Trophoblast cell (in vitro differentiated cells and primary cell): Measurements from ENCODE around the gene TSHZ3.

Experiments
- DNase-seq, 2 donors: peaks; one replicate each; pipeline ENCODE4 v3.0.0-alpha.2; 2016
- H2AFZ ChIP-seq: 2 replicates; pipeline ENCODE4 v1.6.1; 2013; ENCODE audit warnings: low read length, moderate library complexity, mild to moderate bottlenecking; ENCODE audit not compliant: insufficient read depth, poor library complexity
- H2AK5ac ChIP-seq: 2 replicates; pipeline ENCODE4 v1.6.1; 2013; ENCODE audit warnings: mild to moderate bottlenecking, low read length
- H2BK120ac ChIP-seq: 2 replicates; pipeline ENCODE4 v1.6.1; 2013; ENCODE audit warnings: low read length, mild to moderate bottlenecking, moderate library complexity; ENCODE audit not compliant: insufficient read depth, poor library complexity
- H2BK12ac ChIP-seq: 2 replicates; pipeline ENCODE4 v1.6.1; 2013; ENCODE audit warnings: mild to moderate bottlenecking, low read length, moderate library complexity
- H2BK5ac ChIP-seq: 2 replicates; pipeline ENCODE4 v1.6.1; 2013; ENCODE audit warnings: low read length, low read depth, moderate library complexity, mild to moderate bottlenecking; ENCODE audit not compliant: poor library complexity
- H3K14ac ChIP-seq: 2 replicates; pipeline ENCODE4 v1.6.1; 2013; ENCODE audit warnings: mild to moderate bottlenecking, low read length
- H3K18ac ChIP-seq: 2 replicates; pipeline ENCODE4 v1.6.1; 2013; ENCODE audit warnings: mild to moderate bottlenecking, low read length
- H3K23ac ChIP-seq: 2 replicates; pipeline ENCODE4 v1.6.1; 2013; ENCODE audit warnings: low read length
- H3K27ac ChIP-seq: 2 replicates; pipeline ENCODE4 v1.5.1; 2013; ENCODE audit warnings: low read depth, mild to moderate bottlenecking, inconsistent platforms, low read length, moderate library complexity
- H3K27me3 ChIP-seq: 2 replicates; pipeline ENCODE4 v1.6.1; 2013; ENCODE audit warnings: inconsistent platforms, mild to moderate bottlenecking, low read length, moderate library complexity; ENCODE audit not compliant: insufficient read depth
- H3K36me3 ChIP-seq, 2 experiments: 1 replicate in 1 of 2; 2 replicates in 1 of 2; pipeline ENCODE4 v1.6.1; 2013; ENCODE audit warnings: low read length in 2 of 2, mild to moderate bottlenecking in 2 of 2, moderate library complexity in 1 of 2; ENCODE audit not compliant: insufficient read depth in 2 of 2, control insufficient read depth in 1 of 2
- H3K4ac ChIP-seq: 2 replicates; pipeline ENCODE4 v1.6.1; 2013; ENCODE audit warnings: low read depth, mild to moderate bottlenecking, low read length, moderate library complexity
- H3K4me1 ChIP-seq, 2 experiments: 1 replicate in 1 of 2; 2 replicates in 1 of 2; pipeline ENCODE4 v1.6.1; 2013; ENCODE audit warnings: low read length in 2 of 2, mild to moderate bottlenecking in 2 of 2, moderate library complexity in 1 of 2; ENCODE audit not compliant: insufficient read depth in 2 of 2, control insufficient read depth in 1 of 2
- H3K4me2 ChIP-seq: 2 replicates; pipeline ENCODE4 v1.6.1; 2013; ENCODE audit warnings: inconsistent platforms, mild to moderate bottlenecking, low read length, moderate library complexity
- H3K4me3 ChIP-seq: 2 replicates; pipeline ENCODE4 v1.5.1; 2013; ENCODE audit warnings: mild to moderate bottlenecking, low read depth, low read length, inconsistent platforms
- H3K79me1 ChIP-seq: one replicate; pipeline ENCODE4 v1.6.1; 2013; ENCODE audit warnings: low read length
- H3K79me2 ChIP-seq: 2 replicates; pipeline ENCODE4 v1.6.1; 2013; ENCODE audit warnings: low read length, mild to moderate bottlenecking; ENCODE audit not compliant: control insufficient read depth, insufficient read depth, poor library complexity
- H3K9ac ChIP-seq: 2 replicates; pipeline ENCODE4 v1.6.1; 2013; ENCODE audit warnings: mild to moderate bottlenecking, low read length
- H3K9me3 ChIP-seq: 2 replicates; pipeline ENCODE4 v1.6.1; 2013; ENCODE audit warnings: low read depth, mild to moderate bottlenecking, control low read depth, inconsistent platforms, low read length; ENCODE audit not compliant: insufficient read depth
- H4K12ac ChIP-seq: 2 replicates; pipeline ENCODE4 v1.6.1; 2013; ENCODE audit warnings: low read depth, mild to moderate bottlenecking, low read length, moderate library complexity
- H4K8ac ChIP-seq: 2 replicates; pipeline ENCODE4 v1.6.1; 2013; ENCODE audit warnings: low read depth, mild to moderate bottlenecking, low read length, moderate library complexity
- H4K91ac ChIP-seq: one replicate; pipeline ENCODE4 v1.6.1; 2013; ENCODE audit warnings: low read depth, mild to moderate bottlenecking, low read length, moderate library complexity
- WGBS: extraction: QIAGEN DNeasy Blood & Tissue Kit; methylation state at CpG from one replicate; pipeline ENCODE4 v1.1.7; 2013; ENCODE audit warnings: missing lambda C conversion rate; ENCODE audit not compliant: insufficient read length, insufficient coverage; ENCODE audit errors: extremely low coverage; 5-methylcytosine and 5-hydroxymethylcytosine counted together

Gene TSHZ3

DNA sequence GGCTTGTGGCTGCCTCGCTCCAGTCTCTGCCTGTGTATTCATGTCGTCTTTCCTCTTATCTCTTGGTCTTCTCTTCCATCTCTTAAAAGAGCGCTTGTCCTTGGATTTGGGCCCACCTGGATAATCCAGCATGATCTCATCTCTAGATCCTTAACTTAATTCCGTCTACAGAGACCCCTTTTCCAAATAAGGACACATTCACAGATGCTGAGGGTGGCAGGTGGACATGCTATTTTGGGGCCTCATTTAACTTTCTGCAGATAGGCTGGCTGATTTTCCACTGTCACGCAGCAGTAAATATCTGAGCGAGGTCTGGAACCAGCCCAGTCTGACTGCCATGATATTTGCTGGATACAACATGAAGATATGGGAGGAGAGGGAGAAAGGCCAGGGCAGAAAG, 41.5 kb upstream of the TSHZ3 start:
- peaks cover 2% of the 10 kb centered on the region for H3K79me2 ChIP-seq
- DNase-seq: no peak
- no peak overlapping the region for H2AFZ ChIP-seq
- H4K12ac ChIP-seq: no peak overlapping the region
- H3K36me3 ChIP-seq: no peaks in the 10 kb centered on the region
- no peak overlapping the region for H3K4me3 ChIP-seq
- no peak overlapping the region for H3K14ac ChIP-seq
- H3K4me1 ChIP-seq: no peaks in the 10 kb centered on the region
- no peak overlapping the region for H4K91ac ChIP-seq
- H3K9me3 ChIP-seq: no peaks in the 10 kb centered on the region
- no peak overlapping the region for H3K4ac ChIP-seq
- H3K27me3 ChIP-seq: no peaks in the 10 kb centered on the region
- H3K18ac ChIP-seq: no peak overlapping the region
- H3K79me1 ChIP-seq: no peaks in the 10 kb centered on the region
- H2BK12ac ChIP-seq: no peak overlapping the region
- no peak overlapping the region for H3K27ac ChIP-seq
- no peak overlapping the region for H2AK5ac ChIP-seq
- no peak overlapping the region for H2BK5ac ChIP-seq
- H3K4me2 ChIP-seq: no peak overlapping the region
- no peak overlapping the region for H3K9ac ChIP-seq
- no CpG with 5 or more reads among the region's 6 CpGs for WGBS
- no peak overlapping the region for H4K8ac ChIP-seq
- no peak overlapping the region for H3K23ac ChIP-seq
- no peak overlapping the region for H2BK120ac ChIP-seq

DNA sequence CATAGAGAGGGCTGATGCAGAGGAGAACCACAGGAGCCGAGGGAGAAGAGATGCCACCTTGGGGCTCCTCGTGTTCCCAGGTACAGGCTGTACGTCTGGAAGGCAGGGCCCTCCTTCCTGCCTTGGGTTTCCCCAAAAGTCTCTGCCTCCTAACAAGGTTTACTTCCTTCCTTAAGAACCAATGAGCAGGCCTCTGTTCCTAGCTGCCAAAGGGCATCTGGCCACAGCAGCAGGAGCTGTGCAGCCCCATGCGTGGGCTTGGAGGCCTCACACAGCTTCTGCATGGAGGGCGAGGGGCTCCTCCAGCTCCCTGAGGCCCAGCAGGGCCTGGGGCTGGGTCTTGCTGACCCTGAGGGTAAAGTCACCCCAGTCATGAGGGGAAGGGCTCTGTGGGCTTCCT, 40.6 kb upstream of the TSHZ3 start:
- no peak overlapping the region for H2BK12ac ChIP-seq
- H3K4me3 ChIP-seq: no peak overlapping the region
- H3K79me1 ChIP-seq: no peaks in the 10 kb centered on the region
- no CpG with 5 or more reads among the region's 5 CpGs for WGBS
- no peak overlapping the region for H3K27ac ChIP-seq
- no peak overlapping the region for H4K8ac ChIP-seq
- no peaks in the 10 kb centered on the region for H3K27me3 ChIP-seq
- no peak overlapping the region for H4K12ac ChIP-seq
- no peaks in the 10 kb centered on the region for H3K36me3 ChIP-seq
- no peak overlapping the region for H3K4ac ChIP-seq
- no peak overlapping the region for H2AFZ ChIP-seq
- no peak overlapping the region for H3K18ac ChIP-seq
- no peak overlapping the region for H4K91ac ChIP-seq
- no peak overlapping the region for H2BK120ac ChIP-seq
- no peak overlapping the region for H3K14ac ChIP-seq
- no peaks in the 10 kb centered on the region for H3K9me3 ChIP-seq
- H3K9ac ChIP-seq: no peak overlapping the region
- no peak overlapping the region for H3K23ac ChIP-seq
- no peaks in the 10 kb centered on the region for H3K4me1 ChIP-seq
- no peak overlapping the region for H2BK5ac ChIP-seq
- peaks cover 2% of the 10 kb centered on the region for H3K79me2 ChIP-seq
- no peak for DNase-seq
- H2AK5ac ChIP-seq: no peak overlapping the region
- no peak overlapping the region for H3K4me2 ChIP-seq

DNA sequence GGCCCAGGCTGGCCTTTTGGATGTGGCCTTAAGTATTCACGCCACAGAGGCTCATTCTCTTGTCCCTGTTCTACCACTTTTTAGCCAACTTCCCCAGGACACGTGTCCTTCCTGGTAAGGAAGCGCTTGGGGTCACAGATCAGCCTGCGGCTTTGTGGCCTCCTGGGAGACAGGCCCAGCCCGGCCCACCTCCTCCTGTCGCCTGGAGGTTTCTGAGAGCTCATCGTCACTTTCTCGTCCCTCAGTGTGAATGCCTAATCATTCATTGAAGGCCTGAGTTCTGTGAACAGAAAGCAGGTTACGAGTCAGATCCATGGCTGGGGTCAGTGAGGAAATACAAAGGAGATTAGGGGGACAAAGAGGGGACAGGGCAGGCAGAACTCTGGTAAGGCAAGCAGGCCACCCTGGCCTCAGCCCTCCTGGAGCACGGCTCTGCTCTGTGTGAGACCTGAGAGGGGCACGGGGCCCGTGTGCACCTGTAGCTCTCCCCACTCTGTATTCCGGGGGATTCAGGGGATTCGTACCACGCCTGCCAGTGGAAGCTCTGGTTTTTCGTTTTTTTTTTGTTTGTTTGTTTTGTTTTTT, 38.6 kb upstream of the TSHZ3 start:
- H3K9ac ChIP-seq: no peak overlapping the region
- H4K91ac ChIP-seq: no peak overlapping the region
- WGBS: no CpG with 5 or more reads among the region's 16 CpGs
- H2AK5ac ChIP-seq: no peak overlapping the region
- H3K18ac ChIP-seq: no peak overlapping the region
- H3K23ac ChIP-seq: no peak overlapping the region
- no peaks in the 10 kb centered on the region for H3K79me1 ChIP-seq
- H3K4me1 ChIP-seq: no peaks in the 10 kb centered on the region
- H2BK12ac ChIP-seq: no peak overlapping the region
- H2BK120ac ChIP-seq: no peak overlapping the region
- no peaks in the 10 kb centered on the region for H3K36me3 ChIP-seq
- peaks cover 2% of the 10 kb centered on the region for H3K79me2 ChIP-seq
- no peak overlapping the region for H3K14ac ChIP-seq
- H3K27me3 ChIP-seq: no peaks in the 10 kb centered on the region
- no peak overlapping the region for H3K4ac ChIP-seq
- H4K8ac ChIP-seq: no peak overlapping the region
- H3K4me2 ChIP-seq: no peak overlapping the region
- no peak overlapping the region for H4K12ac ChIP-seq
- H2BK5ac ChIP-seq: no peak overlapping the region
- H3K27ac ChIP-seq: no peak overlapping the region
- no peak overlapping the region for H2AFZ ChIP-seq
- H3K9me3 ChIP-seq: no peaks in the 10 kb centered on the region
- no peak overlapping the region for H3K4me3 ChIP-seq
- DNase-seq: no peak

DNA sequence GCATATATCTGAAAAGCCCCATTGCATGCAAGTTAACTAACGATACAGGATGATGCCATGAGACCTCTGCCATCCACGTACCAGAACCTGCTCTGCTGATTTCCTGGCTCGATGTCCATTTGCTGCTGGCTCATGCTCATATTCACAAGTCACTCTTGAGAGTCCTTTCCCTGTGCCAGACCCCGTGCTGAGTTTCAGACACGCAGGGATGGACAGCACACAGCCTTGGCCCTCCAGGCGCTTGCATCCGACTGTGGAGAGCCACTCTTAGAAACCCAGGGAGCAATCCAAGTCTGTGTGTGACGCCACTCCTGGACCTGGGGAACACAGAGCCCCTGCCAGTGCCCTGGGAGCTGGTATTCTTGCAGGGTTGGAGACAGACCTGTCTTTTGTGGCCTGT, 37.6 kb upstream of the TSHZ3 start:
- no peak for DNase-seq

More for the DNA sequence above, 37.6 kb upstream of the TSHZ3 start:
- WGBS: no CpG with 5 or more reads among the region's 8 CpGs
- Histone ChIP-seq H4K91ac (no peak overlapping the region), H4K12ac (no peak overlapping the region), H3K9me3 (no peaks in the 10 kb centered on the region), H3K4me2 (no peak overlapping the region), H2AFZ (no peak overlapping the region), H3K4me1 (no peaks in the 10 kb centered on the region), H3K14ac (no peak overlapping the region), H3K4me3 (no peak overlapping the region), H3K27me3 (no peaks in the 10 kb centered on the region), H3K36me3 (no peaks in the 10 kb centered on the region), H3K23ac (no peak overlapping the region), H2AK5ac (no peak overlapping the region), H3K4ac (no peak overlapping the region), H3K27ac (no peak overlapping the region), H3K9ac (no peak overlapping the region), H2BK5ac (no peak overlapping the region), H2BK12ac (no peak overlapping the region), H3K79me1 (no peaks in the 10 kb centered on the region), H4K8ac (no peak overlapping the region), H3K18ac (no peak overlapping the region), H2BK120ac (no peak overlapping the region), H3K79me2 (peaks cover 2% of the 10 kb centered on the region)
